ENCODE data around the gene RNF126.
"Not testable (repeated sequence)": the region's sequence is repeated elsewhere in the genome, so short reads cannot be mapped to it uniquely, and the experiment has no call there.

RNF126 gene

GRCh38 chr19:603302-603639 is 59.7 kb downstream of the RNF126 start:
- not testable (repeated sequence) for H3K4me3 ChIP-seq (ENCODE audit: low read length in 2 of 2); H3K79me1 ChIP-seq (ENCODE audit: low read depth, low read length)

DNA sequence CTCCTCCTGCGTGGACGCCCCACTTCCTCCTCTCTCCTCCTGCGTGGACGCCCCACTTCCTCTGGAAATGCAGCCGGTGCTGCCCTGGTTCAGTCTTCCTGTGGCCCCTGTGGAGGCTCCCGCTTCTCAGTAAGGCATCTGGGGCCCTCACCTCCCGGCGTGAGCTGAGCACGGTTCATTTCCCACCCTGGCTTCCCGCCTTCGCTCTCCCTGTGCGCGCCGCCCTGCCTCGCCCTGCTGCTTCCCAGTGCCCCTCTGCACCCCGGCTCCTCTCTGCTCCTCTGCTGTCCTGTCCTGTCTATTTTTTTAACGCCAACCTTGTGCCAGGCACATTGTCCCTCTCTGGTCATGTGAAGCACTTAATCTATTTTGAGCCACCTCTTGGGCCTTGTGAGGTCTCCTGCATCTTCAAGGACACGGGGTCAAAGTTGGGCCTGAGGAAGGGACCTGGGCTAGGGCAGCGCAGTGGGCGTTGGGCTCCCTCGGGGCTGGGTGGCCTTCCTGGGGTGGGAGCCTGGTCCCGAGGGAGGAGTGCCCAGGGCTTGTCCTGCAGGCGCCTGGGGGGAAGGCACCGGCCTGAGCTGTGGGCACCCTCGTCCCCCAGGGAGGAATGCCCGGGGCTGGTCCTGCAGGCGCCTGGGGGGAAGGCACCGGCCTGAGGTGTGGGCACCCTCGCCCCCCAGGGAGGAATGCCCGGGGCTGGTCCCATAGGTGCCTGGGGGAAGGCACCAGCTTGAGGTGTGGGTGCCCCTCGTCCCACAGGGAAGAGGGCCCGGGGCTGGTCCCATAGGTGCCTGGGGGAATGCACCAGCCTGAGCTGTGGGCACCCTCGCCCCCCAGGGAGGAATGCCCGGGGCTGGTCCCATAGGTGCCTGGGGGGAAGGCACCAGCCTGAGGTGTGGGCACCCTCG is 60.4 kb downstream of the RNF126 start:
- Histone ChIP-seq H3K4me3 (ENCODE audit: low read length in 2 of 2) (no peak overlapping the region), H2BK15ac (ENCODE audit: low read length) (no peak overlapping the region), H2BK12ac (ENCODE audit: low read length) (no peak overlapping the region), H3K79me1 (ENCODE audit: low read depth, low read length) (no peaks in the 10 kb centered on the region), H3K14ac (ENCODE audit: low read length) (no peak overlapping the region), H3K4ac (ENCODE audit: low read length) (no peak overlapping the region), H2BK5ac (ENCODE audit: low read length) (no peak overlapping the region), H3K9me3 (replicated peaks in 1 of 2; ENCODE audit: control insufficient read depth in 2 of 2, insufficient read depth in 1 of 2, low read depth in 1 of 2, low read length in 2 of 2) (peaks cover 2 to 7% of the 10 kb centered on the region in 2 donors), H3K18ac (ENCODE audit: low read length) (no peak overlapping the region), H4K91ac (ENCODE audit: low read depth, low read length, poor library complexity) (no peak overlapping the region), H2BK120ac (ENCODE audit: low read depth, low read length) (no peak overlapping the region), H2AFZ (ENCODE audit: low read length) (no peak overlapping the region), H3K27me3 (ENCODE audit: control insufficient read depth in 3 of 3, insufficient read depth in 3 of 3, low read depth in 1 of 3, low read length in 3 of 3) (no peaks in the 10 kb centered on the region), H3K36me3 (replicated peaks in 1 of 2; ENCODE audit: control insufficient read depth in 2 of 2, insufficient read depth in 2 of 2, low read length in 2 of 2) (no peaks in the 10 kb centered on the region), H3K4me1 (ENCODE audit: control insufficient read depth in 2 of 2, insufficient read depth in 1 of 2, low read depth in 1 of 2, low read length in 2 of 2) (peaks cover 0 to 2% of the 10 kb centered on the region in 2 donors), H3K23ac (ENCODE audit: low read depth, low read length, poor library complexity) (no peak overlapping the region), H4K8ac (ENCODE audit: low read depth, low read length) (no peak overlapping the region), H3K27ac (replicated peaks; ENCODE audit: low read length) (no peak overlapping the region), H3K9ac (ENCODE audit: low read depth, low read length, poor library complexity) (no peak overlapping the region), H2AK5ac (ENCODE audit: low read depth, low read length) (no peak overlapping the region), H3K4me2 (ENCODE audit: insufficient read depth, low read length, poor library complexity, severe bottlenecking) (no peak overlapping the region)
- no CpG with 5 or more reads among the region's 35 CpGs for WGBS, 2 donors (ENCODE audit: extremely low coverage in 2 of 2, insufficient read length in 2 of 2, insufficient replicate concordance in 1 of 2)
- DNase-seq (ENCODE audit: low spot score), result no peak

More at GRCh38 chr19:603302-603639, 59.7 kb downstream of the RNF126 start:
- H4K91ac ChIP-seq (ENCODE audit: low read depth, low read length, poor library complexity); H3K23ac ChIP-seq (ENCODE audit: low read depth, low read length, poor library complexity); H3K18ac ChIP-seq (ENCODE audit: low read length); H2BK12ac ChIP-seq (ENCODE audit: low read length); H3K27ac ChIP-seq (replicated peaks; ENCODE audit: low read length); H3K27me3 ChIP-seq (ENCODE audit: control insufficient read depth in 3 of 3, insufficient read depth in 3 of 3, low read depth in 1 of 3, low read length in 3 of 3); H2BK120ac ChIP-seq (ENCODE audit: low read depth, low read length); H3K4ac ChIP-seq (ENCODE audit: low read length); H2BK15ac ChIP-seq (ENCODE audit: low read length); H2AK5ac ChIP-seq (ENCODE audit: low read depth, low read length); H3K9ac ChIP-seq (ENCODE audit: low read depth, low read length, poor library complexity); H3K4me2 ChIP-seq (ENCODE audit: insufficient read depth, low read length, poor library complexity, severe bottlenecking); H3K4me1 ChIP-seq (ENCODE audit: control insufficient read depth in 2 of 2, insufficient read depth in 1 of 2, low read depth in 1 of 2, low read length in 2 of 2); H3K36me3 ChIP-seq (replicated peaks in 1 of 2; ENCODE audit: control insufficient read depth in 2 of 2, insufficient read depth in 2 of 2, low read length in 2 of 2); H4K8ac ChIP-seq (ENCODE audit: low read depth, low read length); H3K14ac ChIP-seq (ENCODE audit: low read length); DNase-seq (ENCODE audit: low spot score); H2AFZ ChIP-seq (ENCODE audit: low read length); H2BK5ac ChIP-seq (ENCODE audit: low read length); H3K9me3 ChIP-seq (replicated peaks in 1 of 2; ENCODE audit: control insufficient read depth in 2 of 2, insufficient read depth in 1 of 2, low read depth in 1 of 2, low read length in 2 of 2): not testable (repeated sequence)
- WGBS, 2 donors (ENCODE audit: extremely low coverage in 2 of 2, insufficient read length in 2 of 2, insufficient replicate concordance in 1 of 2), result no CpG with 5 or more reads among the region's 13 CpGs

- Histone ChIP-seq H3K36me3 (replicated peaks in 1 of 2; ENCODE audit: control insufficient read depth in 2 of 2, insufficient read depth in 2 of 2, low read length in 2 of 2) (no peaks in the 10 kb centered on the region), H3K9me3 (replicated peaks in 1 of 2; ENCODE audit: control insufficient read depth in 2 of 2, insufficient read depth in 1 of 2, low read depth in 1 of 2, low read length in 2 of 2) (peaks cover 2 to 7% of the 10 kb centered on the region in 2 donors), H2BK12ac (ENCODE audit: low read length) (no peak overlapping the region), H2AK5ac (ENCODE audit: low read depth, low read length) (no peak overlapping the region), H3K4me2 (ENCODE audit: insufficient read depth, low read length, poor library complexity, severe bottlenecking) (no peak overlapping the region), H3K14ac (ENCODE audit: low read length) (no peak overlapping the region), H3K18ac (ENCODE audit: low read length) (no peak overlapping the region), H2BK120ac (ENCODE audit: low read depth, low read length) (no peak overlapping the region), H3K27ac (replicated peaks; ENCODE audit: low read length) (no peak overlapping the region), H4K91ac (ENCODE audit: low read depth, low read length, poor library complexity) (no peak overlapping the region), H4K8ac (ENCODE audit: low read depth, low read length) (no peak overlapping the region), H2AFZ (ENCODE audit: low read length) (no peak overlapping the region), H3K4ac (ENCODE audit: low read length) (no peak overlapping the region), H3K4me1 (ENCODE audit: control insufficient read depth in 2 of 2, insufficient read depth in 1 of 2, low read depth in 1 of 2, low read length in 2 of 2) (peaks cover 0 to 2% of the 10 kb centered on the region in 2 donors), H2BK15ac (ENCODE audit: low read length) (no peak overlapping the region), H3K9ac (ENCODE audit: low read depth, low read length, poor library complexity) (no peak overlapping the region), H2BK5ac (ENCODE audit: low read length) (no peak overlapping the region), H3K79me1 (ENCODE audit: low read depth, low read length) (no peaks in the 10 kb centered on the region), H3K23ac (ENCODE audit: low read depth, low read length, poor library complexity) (no peak overlapping the region), H3K27me3 (ENCODE audit: control insufficient read depth in 3 of 3, insufficient read depth in 3 of 3, low read depth in 1 of 3, low read length in 3 of 3) (peaks cover 0 to 5% (median 0%) of the 10 kb centered on the region in 3 experiments), H3K4me3 (ENCODE audit: low read length in 2 of 2) (no peak overlapping the region)
- WGBS, 2 donors (ENCODE audit: extremely low coverage in 2 of 2, insufficient read length in 2 of 2, insufficient replicate concordance in 1 of 2), result no CpG with 5 or more reads among the region's 25 CpGs
- DNase-seq (ENCODE audit: low spot score), result no peak
Measured at GRCh38 chr19:601790-602189, 61.2 kb downstream of the RNF126 start.

GRCh38 chr19:601310-601709 is 61.7 kb downstream of the RNF126 start:
- no peak for DNase-seq (ENCODE audit: low spot score)
- Histone ChIP-seq H2BK12ac (ENCODE audit: low read length) (no peak overlapping the region), H2BK15ac (ENCODE audit: low read length) (no peak overlapping the region), H3K36me3 (replicated peaks in 1 of 2; ENCODE audit: control insufficient read depth in 2 of 2, insufficient read depth in 2 of 2, low read length in 2 of 2) (no peaks in the 10 kb centered on the region), H3K4me3 (ENCODE audit: low read length in 2 of 2) (no peak overlapping the region), H3K23ac (ENCODE audit: low read depth, low read length, poor library complexity) (no peak overlapping the region), H4K91ac (ENCODE audit: low read depth, low read length, poor library complexity) (no peak overlapping the region), H3K4ac (ENCODE audit: low read length) (no peak overlapping the region), H3K9ac (ENCODE audit: low read depth, low read length, poor library complexity) (no peak overlapping the region), H3K27ac (replicated peaks; ENCODE audit: low read length) (no peak overlapping the region), H3K4me2 (ENCODE audit: insufficient read depth, low read length, poor library complexity, severe bottlenecking) (no peak overlapping the region), H2BK120ac (ENCODE audit: low read depth, low read length) (no peak overlapping the region), H3K79me1 (ENCODE audit: low read depth, low read length) (no peaks in the 10 kb centered on the region), H3K27me3 (ENCODE audit: control insufficient read depth in 3 of 3, insufficient read depth in 3 of 3, low read depth in 1 of 3, low read length in 3 of 3) (peaks cover 0 to 10% (median 0%) of the 10 kb centered on the region in 3 experiments), H2AK5ac (ENCODE audit: low read depth, low read length) (no peak overlapping the region), H2BK5ac (ENCODE audit: low read length) (no peak overlapping the region), H2AFZ (ENCODE audit: low read length) (no peak overlapping the region), H3K18ac (ENCODE audit: low read length) (no peak overlapping the region), H3K14ac (ENCODE audit: low read length) (no peak overlapping the region), H3K9me3 (replicated peaks in 1 of 2; ENCODE audit: control insufficient read depth in 2 of 2, insufficient read depth in 1 of 2, low read depth in 1 of 2, low read length in 2 of 2) (peaks cover 2 to 7% of the 10 kb centered on the region in 2 donors), H3K4me1 (ENCODE audit: control insufficient read depth in 2 of 2, insufficient read depth in 1 of 2, low read depth in 1 of 2, low read length in 2 of 2) (peaks cover 0 to 2% of the 10 kb centered on the region in 2 donors), H4K8ac (ENCODE audit: low read depth, low read length) (no peak overlapping the region)
- no CpG with 5 or more reads among the region's 28 CpGs for WGBS, 2 donors (ENCODE audit: extremely low coverage in 2 of 2, insufficient read length in 2 of 2, insufficient replicate concordance in 1 of 2)
